OCI-LY7 (cell line): ENCODE data around the gene ZNF681. TPM values are rescaled to one million over a fixed set of nuclear protein-coding genes. Genes with fewer than 3 reads are reported as not detected.

Source experiments
- Bru-seq: library from RNA; stranded (reverse); fragments of 400-500 nt; gene quantifications from one replicate; lab custom pipeline; 2021; lab: Mats Ljungman, UMichigan
- BruChase-seq, 2 experiments: library from RNA; stranded (reverse); fragments of 400-500 nt; gene quantifications; one replicate each; lab custom pipeline; 2021; lab: Mats Ljungman, UMichigan
- BruUV-seq: library from RNA; stranded (reverse); fragments of 400-500 nt; replicated peaks from 2 replicates; lab custom pipeline; 2021; lab: Mats Ljungman, UMichigan
- CTCF ChIA-PET: fragments of 300-600 bp; sonication (Branson Sonifier 250); formaldehyde crosslinking; loops from one replicate; lab custom pipeline; 2022; ENCODE audit warnings: antibody characterized with exemption; ENCODE audit not compliant: unreplicated experiment; lab: Charles Lee
- POLR2A ChIA-PET: fragments of 300-600 bp; sonication (Branson Sonifier 250); formaldehyde crosslinking; loops from one replicate; lab custom pipeline; 2022; ENCODE audit warnings: antibody characterized with exemption; lab: Charles Lee
- DNase-seq: peaks from one replicate; pipeline ENCODE4 v3.0.0-alpha.2; 2015; ENCODE audit warnings: low spot score
- H2AFZ ChIP-seq: fragments of 200-600 bp; sonication (generic), shearing (Covaris generic); 2 replicates; pipeline ENCODE4 v1.6.1; 2014; ENCODE audit warnings: mild to moderate bottlenecking, antibody characterized with exemption, low read length, moderate library complexity
- H3K27ac ChIP-seq: fragments of 200-600 bp; sonication (generic); 2 replicates; pipeline ENCODE4 v1.5.1; 2014; ENCODE audit warnings: mixed run types, low read depth, mild to moderate bottlenecking, moderate library complexity, low read length, inconsistent platforms; ENCODE audit not compliant: poor library complexity, severe bottlenecking
- H3K36me3 ChIP-seq: fragments of 200-600 bp; sonication (generic); 2 replicates; pipeline ENCODE4 v1.6.1; 2014; ENCODE audit warnings: mild to moderate bottlenecking, antibody characterized with exemption, low read length, moderate library complexity, mixed read lengths; ENCODE audit not compliant: insufficient read depth
- H3K4me1 ChIP-seq: fragments of 200-600 bp; sonication (generic); 2 replicates; pipeline ENCODE4 v1.5.1; 2014; ENCODE audit warnings: mild to moderate bottlenecking, low read length; ENCODE audit not compliant: insufficient read depth, poor library complexity, severe bottlenecking
- H3K4me2 ChIP-seq: fragments of 200-600 bp; sonication (generic); 2 replicates; pipeline ENCODE4 v1.6.1; 2014; ENCODE audit warnings: mild to moderate bottlenecking, low read length
- H3K4me3 ChIP-seq: fragments of 200-600 bp; sonication (generic); 2 replicates; pipeline ENCODE4 v1.5.1; 2014; ENCODE audit warnings: mild to moderate bottlenecking, low read depth, low read length; ENCODE audit not compliant: poor library complexity, severe bottlenecking
- H3K79me2 ChIP-seq: fragments of 200-600 bp; sonication (generic); 2 replicates; pipeline ENCODE4 v1.6.1; 2016; ENCODE audit warnings: low read depth, mild to moderate bottlenecking, low read length, moderate library complexity, mixed read lengths; ENCODE audit not compliant: insufficient read depth
- H3K9me2 ChIP-seq: fragments of 200-600 bp; sonication (generic); 2 replicates; pipeline ENCODE4 v1.6.1; 2016; ENCODE audit warnings: mild to moderate bottlenecking, low read length, mixed read lengths; ENCODE audit not compliant: insufficient read depth
- H3K9me3 ChIP-seq: fragments of 200-600 bp; sonication (generic); 2 replicates; pipeline ENCODE4 v1.6.1; 2014; ENCODE audit warnings: mild to moderate bottlenecking, mixed run types, low read length, mixed read lengths
- H4K20me1 ChIP-seq: fragments of 200-600 bp; sonication (generic); 2 replicates; pipeline ENCODE4 v1.6.1; 2014; ENCODE audit warnings: mild to moderate bottlenecking, antibody characterized with exemption, low read length, moderate library complexity, mixed read lengths; ENCODE audit not compliant: insufficient read depth
- EZH2phosphoT487 ChIP-seq: fragments of 200-600 bp; sonication (generic); IDR thresholded peaks from 2 replicates; pipeline ENCODE4 v1.6.1; 2018; ENCODE audit warnings: low read depth, borderline replicate concordance, mild to moderate bottlenecking, mixed run types, antibody characterized with exemption, low read length, moderate library complexity, mixed read lengths
- intact Hi-C: fragments of 100-400 bp; cut with micrococcal nuclease; formaldehyde crosslinking; loops from one replicate; pipeline ENCODE4 v1.10.0; 2022; ENCODE audit not compliant: unreplicated experiment
- long read RNA-seq: library from polyadenylated mRNA; stranded (forward); transcript quantifications from one replicate; pipeline ENCODE4 v2.0.0, GENCODE V29; 2022
- total RNA-seq, 2 experiments: library from RNA; depleted of rRNA in 1 of 2; stranded (reverse); fragments of >200 nt in 1 of 2; shearing (Covaris generic) in 1 of 2; gene quantifications; 2 replicates each; pipeline ENCODE4 v1.2.3, GENCODE V29; 2014 to 2022
- TF ChIP-seq, protein P1 (sequence below): fragments of 200-600 bp; sonication (generic); conservative IDR thresholded peaks from 2 replicates; pipeline ENCODE4 v1.5.1; 2014; ENCODE audit warnings: mild to moderate bottlenecking, antibody characterized with exemption, low read length, moderate library complexity, mixed read lengths

The ZNF681 gene
- total RNA-seq (2014; rRNA removed; shearing (Covaris generic)) (3.1 and 4.3 TPM in 2 replicates), total RNA-seq (2022) (6.0 and 6.2 TPM in 2 replicates), Bru-seq, nascent RNA (percentile 72 among the genes with signal in this experiment), BruChase-seq, experiment 1, labeled RNA remaining after a 6-hour chase (percentile 81 among the genes with signal in this experiment), BruChase-seq, experiment 2, labeled RNA remaining after a 2-hour chase (percentile 82 among the genes with signal in this experiment)
- long read RNA-seq, full-length matches to known transcripts, result 1 of 10 reads
- long read RNA-seq, partial matches to known transcripts, result 2 of 10 reads
- long read RNA-seq, other reads (novel, unspliced or antisense), result 7 of 10 reads

DNA sequence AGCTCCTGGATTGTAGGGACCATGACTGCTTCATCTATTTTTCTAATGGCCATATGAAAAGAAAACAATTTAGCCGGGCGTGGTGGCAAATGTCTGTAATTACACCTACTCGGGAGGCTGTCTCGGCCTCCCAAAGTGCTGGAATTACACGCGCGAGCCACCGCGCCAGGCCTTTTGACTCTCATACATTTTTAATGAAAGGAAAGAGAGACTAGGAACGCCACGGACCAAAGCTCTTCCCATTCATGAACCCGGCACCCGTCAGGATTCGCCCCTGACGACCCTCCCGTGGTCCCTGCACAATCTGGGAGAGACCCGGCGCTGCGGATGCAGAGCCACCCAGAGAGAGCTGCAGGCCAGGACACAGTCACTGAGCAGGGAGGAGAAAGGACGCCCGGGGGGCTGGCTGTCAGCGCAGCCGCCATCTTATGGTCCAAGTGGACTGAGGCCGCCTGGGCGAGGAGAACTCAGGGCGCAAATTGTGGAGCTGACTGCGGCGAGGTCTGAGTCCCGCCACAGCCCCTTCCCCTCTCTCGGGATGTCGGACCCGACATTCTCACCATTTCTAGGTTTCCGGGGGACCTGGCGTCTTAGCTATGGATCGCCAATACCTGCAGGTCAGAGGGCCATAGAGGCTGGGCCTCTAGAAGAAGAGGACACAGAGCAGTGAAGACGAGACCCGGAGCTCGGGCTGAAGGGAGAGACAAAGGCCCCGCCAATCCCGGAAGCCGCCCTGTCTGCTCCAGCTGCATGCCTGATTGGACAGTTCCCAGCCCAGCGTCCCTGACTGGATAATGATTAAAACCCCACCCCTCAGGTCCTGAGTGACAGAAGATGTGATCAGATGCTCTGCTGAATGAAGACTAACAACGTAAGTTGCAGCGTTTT is at the start of gene ZNF681:
ZNF681 (minus strand) TSS at position 705 of the 888 bp plus-strand sequence; CDS start at position 563, 142 bp downstream.
- POLR2A ChIA-PET, result interaction anchor here (0.8 to 1.8 kb wide), 6 partner anchors 9 to 363 kb away, joined by 3 to 6 read pairs (median 4); partner anchors contain the start of gene ZNF91
- CTCF ChIA-PET, result no interaction called here
- intact Hi-C loops, result loop anchor here (5.0 kb wide), 1 partner anchor 71 kb away; the partner anchor contains the start of gene ZNF675

DNA sequence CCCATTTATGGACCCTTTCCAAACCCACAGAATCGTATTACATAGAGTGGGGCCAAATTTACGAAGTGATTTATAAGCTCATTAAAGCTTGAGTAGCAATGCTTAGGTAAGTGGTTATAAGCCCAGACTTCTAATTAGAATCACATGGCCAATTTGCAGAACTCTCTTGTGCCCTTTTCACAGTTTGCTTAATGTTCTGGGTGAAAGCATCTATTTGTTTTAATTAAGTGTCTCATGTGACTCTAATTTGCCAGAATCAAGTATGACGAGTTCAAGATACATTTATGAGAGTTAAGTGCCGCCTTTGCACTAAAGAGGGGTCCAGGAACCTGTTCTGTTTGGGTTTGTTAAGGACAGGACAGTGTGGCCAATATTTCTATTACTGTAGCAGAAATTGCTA is 46.0 kb upstream of the ZNF681 start:
- Histone ChIP-seq H4K20me1 (no peaks in the 10 kb centered on the region), H3K79me2 (peaks cover 29% of the 10 kb centered on the region), H3K27ac (no peak overlapping the region), H3K36me3 (peaks cover 23% of the 10 kb centered on the region), H3K4me3 (no peak overlapping the region), H3K4me2 (no peak overlapping the region), H3K4me1 (peaks cover 27% of the 10 kb centered on the region), H3K9me2 (no peaks in the 10 kb centered on the region), H2AFZ (no peak overlapping the region), H3K9me3 (peaks cover 5% of the 10 kb centered on the region; the same call in 1 of the 2 replicates)
- no peak for DNase-seq
- intact Hi-C loops, result loop anchor here (5.0 kb wide), 1 partner anchor 42 kb away; a partner anchor contains a TSS
- ChIA-PET CTCF (no interaction called here), POLR2A (interaction anchor here (0.5 kb wide), 1 partner anchor 53 kb away, joined by 3 read pairs; no protein-coding TSS in a partner anchor)
- no TSS peak for BruUV-seq
- TF ChIP-seq EZH2phosphoT487, result no peak
- TF ChIP-seq, protein P1, sequence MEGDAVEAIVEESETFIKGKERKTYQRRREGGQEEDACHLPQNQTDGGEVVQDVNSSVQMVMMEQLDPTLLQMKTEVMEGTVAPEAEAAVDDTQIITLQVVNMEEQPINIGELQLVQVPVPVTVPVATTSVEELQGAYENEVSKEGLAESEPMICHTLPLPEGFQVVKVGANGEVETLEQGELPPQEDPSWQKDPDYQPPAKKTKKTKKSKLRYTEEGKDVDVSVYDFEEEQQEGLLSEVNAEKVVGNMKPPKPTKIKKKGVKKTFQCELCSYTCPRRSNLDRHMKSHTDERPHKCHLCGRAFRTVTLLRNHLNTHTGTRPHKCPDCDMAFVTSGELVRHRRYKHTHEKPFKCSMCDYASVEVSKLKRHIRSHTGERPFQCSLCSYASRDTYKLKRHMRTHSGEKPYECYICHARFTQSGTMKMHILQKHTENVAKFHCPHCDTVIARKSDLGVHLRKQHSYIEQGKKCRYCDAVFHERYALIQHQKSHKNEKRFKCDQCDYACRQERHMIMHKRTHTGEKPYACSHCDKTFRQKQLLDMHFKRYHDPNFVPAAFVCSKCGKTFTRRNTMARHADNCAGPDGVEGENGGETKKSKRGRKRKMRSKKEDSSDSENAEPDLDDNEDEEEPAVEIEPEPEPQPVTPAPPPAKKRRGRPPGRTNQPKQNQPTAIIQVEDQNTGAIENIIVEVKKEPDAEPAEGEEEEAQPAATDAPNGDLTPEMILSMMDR, result no peak

More for the DNA sequence above, at the start of gene ZNF681:
- peak; percentile 89 for DNase-seq
- Histone ChIP-seq H3K36me3 (peaks cover 23% of the 10 kb centered on the region), H3K27ac (peak within 1 kb of the TSS; percentile 56), H3K4me1 (peaks cover 4% of the 10 kb centered on the region), H2AFZ (peak within 1 kb of the TSS; percentile 23; the same call in 1 of the 2 replicates), H4K20me1 (no peaks in the 10 kb centered on the region), H3K79me2 (peaks cover 22% of the 10 kb centered on the region), H3K4me3 (peak within 1 kb of the TSS; percentile 75), H3K9me3 (no peaks in the 10 kb centered on the region), H3K4me2 (peak within 1 kb of the TSS; percentile 58), H3K9me2 (no peaks in the 10 kb centered on the region)
- no TSS peak for BruUV-seq
- TF ChIP-seq, protein P1, result peak; percentile 32; the same call in 1 of the 2 replicates
- no peak for TF ChIP-seq EZH2phosphoT487
